K562 (cell line): ENCODE measurements around the gene GPR89A. TPM values are rescaled to one million over a fixed set of nuclear protein-coding genes. Genes with fewer than 3 reads are reported as not detected.
"Not testable (repeated sequence)": the region's sequence is repeated elsewhere in the genome, so short reads cannot be mapped to it uniquely, and the experiment has no call there.

ENCODE experiments used
- ATAC-seq: fragments of 200-7000 bp; cut with Tn5 transposase; 3 replicates; pipeline ENCODE4 v1.9.1; 2020; ENCODE audit warnings: moderate library complexity
- BruUV-seq: library from RNA; stranded (reverse); fragments of 400-500 nt; replicated peaks from 2 replicates; lab custom pipeline; 2021; lab: Mats Ljungman, UMichigan
- CTCF ChIA-PET: fragments of 300-600 bp; formaldehyde crosslinking; extraction: SDS; loops from one replicate; lab custom pipeline; 2021; ENCODE audit warnings: low intra/inter-chr PET ratio; lab: Yijun Ruan, JAX
- POLR2A ChIA-PET: fragments of 300-600, 350-650 bp; sonication (Branson Sonifier 250); formaldehyde crosslinking; extraction: SDS; loops from one replicate; lab custom pipeline; 2021; ENCODE audit warnings: antibody characterized with exemption, inconsistent platforms; lab: Yijun Ruan, JAX
- DNase-seq, 4 experiments: peaks; one replicate each; pipeline versions ENCODE4 v3.0.0 to v3.0.0-alpha.2; 2011 to 2018; ENCODE audit warnings: low spot score in 3 of 4, mixed read lengths in 3 of 4; ENCODE audit errors: extremely low read depth in 1 of 4
- FAIRE-seq: peaks from 2 replicates; lab custom pipeline; 2011; peaks lifted over from hg19 to GRCh38; lab: Jason Lieb, UNC
- H2AFZ ChIP-seq: 2 replicates; pipeline ENCODE4 v1.6.0; 2011; ENCODE audit warnings: low read depth, low read length, control low read depth, inconsistent platforms
- H3K27ac ChIP-seq: fragments of 200-600 bp; 3 replicates; pipeline ENCODE4 v1.8.0; 2011; ENCODE audit warnings: low read depth, mild to moderate bottlenecking, control low read depth, inconsistent platforms, low read length, moderate library complexity, mixed read lengths; ENCODE audit errors: extremely low read depth
- H3K27me3 ChIP-seq, 2 experiments: fragments of 300-600 bp in 1 of 2; 2 replicates in 1 of 2; 3 replicates in 1 of 2; pipeline versions ENCODE4 v1.6.0 to v1.8.0; 2011; ENCODE audit warnings: inconsistent platforms in 2 of 2, low read length in 2 of 2, mild to moderate bottlenecking in 1 of 2, mixed read lengths in 1 of 2, moderate library complexity in 1 of 2; ENCODE audit not compliant: control insufficient read depth in 2 of 2, insufficient read depth in 2 of 2
- H3K36me3 ChIP-seq: fragments of 300-600 bp; 3 replicates; pipeline ENCODE4 v1.8.0; 2011; ENCODE audit warnings: mild to moderate bottlenecking, low read length, inconsistent platforms; ENCODE audit not compliant: control insufficient read depth, insufficient read depth
- H3K4me1 ChIP-seq, 2 experiments: fragments of 200-600 bp in 1 of 2; replicated peaks in 1 of 2; 2 replicates in 1 of 2; 3 replicates in 1 of 2; pipeline versions ENCODE4 v1.5.1 to v1.8.0; 2011; ENCODE audit warnings: inconsistent platforms in 2 of 2, low read length in 2 of 2, mild to moderate bottlenecking in 1 of 2, mixed read lengths in 1 of 2, moderate library complexity in 1 of 2; ENCODE audit not compliant: control insufficient read depth in 2 of 2, insufficient read depth in 2 of 2
- H3K4me2 ChIP-seq: 2 replicates; pipeline ENCODE4 v1.6.1; 2011; ENCODE audit warnings: low read length, control low read depth, inconsistent platforms, mixed read lengths; ENCODE audit not compliant: insufficient read depth
- H3K4me3 ChIP-seq: fragments of 200-600 bp; sonication (generic), shearing (Covaris generic); 2 replicates; pipeline ENCODE4 v1.5.1; 2016; ENCODE audit warnings: control low read depth, inconsistent platforms
- H3K79me2 ChIP-seq: fragments of 200-600 bp; 3 replicates; pipeline ENCODE4 v1.8.0; 2011; ENCODE audit warnings: low read length, inconsistent platforms; ENCODE audit not compliant: control insufficient read depth, insufficient read depth
- H3K9ac ChIP-seq, 2 experiments: 2 replicates each; pipeline versions ENCODE4 v1.6.0 to v1.6.1; 2011; ENCODE audit warnings: low read depth in 2 of 2, low read length in 2 of 2, control low read depth in 1 of 2, inconsistent platforms in 1 of 2, mild to moderate bottlenecking in 1 of 2, mixed read lengths in 1 of 2; ENCODE audit not compliant: insufficient read depth in 1 of 2
- H3K9me1 ChIP-seq: one replicate; pipeline ENCODE4 v1.6.0; 2011; ENCODE audit warnings: inconsistent platforms, mild to moderate bottlenecking, low read length, moderate library complexity; ENCODE audit not compliant: control insufficient read depth, insufficient read depth
- H3K9me3 ChIP-seq: replicated peaks from 2 replicates; pipeline ENCODE4 v1.5.1; 2011; ENCODE audit warnings: low read depth, low read length, inconsistent platforms; ENCODE audit not compliant: control insufficient read depth, insufficient read depth
- H4K20me1 ChIP-seq: replicated peaks from 2 replicates; pipeline ENCODE4 v1.6.1; 2011; ENCODE audit warnings: low read length, inconsistent platforms, mixed read lengths; ENCODE audit not compliant: control insufficient read depth, insufficient read depth
- NFIC ChIP-seq: fragments of 450-650 bp; IDR thresholded peaks from 2 replicates; pipeline ENCODE4 v1.6.1; 2017; ENCODE audit warnings: mild to moderate bottlenecking, inconsistent platforms
- WGBS: fragments of 100-300 bp; shearing (Covaris generic); methylation state at CpG from one replicate; pipeline ENCODE4 v1.1.6; 2016; ENCODE audit warnings: low coverage, mixed read lengths; ENCODE audit not compliant: insufficient coverage; ENCODE audit errors: missing lambda C conversion rate; 5-methylcytosine and 5-hydroxymethylcytosine counted together
- in situ Hi-C: fragments of 300-500 bp; cut with MboI; formaldehyde crosslinking; loops from 4 replicates; pipeline ENCODE4 v1.15.0; 2018; ENCODE audit warnings: inconsistent platforms, mixed read lengths
- intact Hi-C: fragments of 100-400 bp; cut with micrococcal nuclease; formaldehyde crosslinking; loops from 2 replicates; pipeline ENCODE4 v1.14.2; 2022
- polyA plus RNA-seq, 8 experiments: library from polyadenylated mRNA; depleted of rRNA in 4 of 8; stranded (reverse) in 5 of 8; unstranded in 3 of 8; fragments of >200 nt; fragmentation: Nextera tagmentation in 2 of 8; fragmentation: Illumina TruSeq in 1 of 8; extraction: Ambion mirVana in 2 of 8; extraction: Trizol in 1 of 8; gene quantifications; 2 replicates each; pipeline versions ENCODE4 v1.2.1 to v1.2.3, GENCODE V29; 2011 to 2014; ENCODE audit warnings: inconsistent platforms in 1 of 8, missing spikeins in 1 of 8
- total RNA-seq, 7 experiments: library from RNA; depleted of rRNA in 6 of 7; stranded (reverse); fragments of >200 nt in 6 of 7; fragmentation: Illumina TruSeq in 2 of 7; extraction: Trizol in 2 of 7; gene quantifications; 2 replicates each; pipeline versions ENCODE4 v1.2.1 to v1.2.3, GENCODE V29; 2011 to 2021; ENCODE audit warnings: low replicate concordance in 1 of 7

The GPR89A gene
- total and polyA plus RNA-seq, 9 of the 15 experiments (the other 6 are each of a cell fraction or from before 2014, with no cell fraction given) = 23.0 to 63.4 (median 37.4) TPM

DNA sequence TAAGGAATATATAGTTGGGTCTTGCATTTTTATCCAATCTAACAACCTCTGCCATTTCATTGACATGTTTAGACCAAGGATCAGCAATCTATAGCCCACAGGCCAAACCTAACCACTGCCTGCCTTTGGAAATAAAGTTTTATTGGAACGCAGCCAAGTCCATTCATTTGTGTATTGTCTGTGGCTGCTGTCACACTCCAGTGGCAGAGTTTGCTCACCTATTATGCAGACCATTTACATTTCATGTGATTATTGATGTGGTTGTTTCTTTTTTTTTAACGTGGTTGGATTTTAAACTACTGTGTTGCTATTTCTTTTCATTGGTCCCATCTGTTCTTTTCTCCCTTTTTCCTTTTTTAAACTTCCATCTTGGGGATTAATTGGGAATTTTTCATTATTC lies 54.7 kb downstream of the GPR89A start:
- H4K20me1 ChIP-seq, H3K4me2 ChIP-seq, CTCF ChIA-PET, FAIRE-seq, BruUV-seq, H2AFZ ChIP-seq, H3K27me3 ChIP-seq, H3K9ac ChIP-seq, H3K9me1 ChIP-seq, H3K4me3 ChIP-seq, H3K27ac ChIP-seq, H3K36me3 ChIP-seq, in situ Hi-C loops, POLR2A ChIA-PET, H3K79me2 ChIP-seq, ATAC-seq, H3K9me3 ChIP-seq, H3K4me1 ChIP-seq, intact Hi-C loops: not testable (repeated sequence)
- 85% methylated on average over 2 of the region's 2 CpGs for WGBS
- DNase-seq = peak in 1 of 4 experiments; percentile 3
- TF ChIP-seq NFIC = peak; percentile 76

DNA sequence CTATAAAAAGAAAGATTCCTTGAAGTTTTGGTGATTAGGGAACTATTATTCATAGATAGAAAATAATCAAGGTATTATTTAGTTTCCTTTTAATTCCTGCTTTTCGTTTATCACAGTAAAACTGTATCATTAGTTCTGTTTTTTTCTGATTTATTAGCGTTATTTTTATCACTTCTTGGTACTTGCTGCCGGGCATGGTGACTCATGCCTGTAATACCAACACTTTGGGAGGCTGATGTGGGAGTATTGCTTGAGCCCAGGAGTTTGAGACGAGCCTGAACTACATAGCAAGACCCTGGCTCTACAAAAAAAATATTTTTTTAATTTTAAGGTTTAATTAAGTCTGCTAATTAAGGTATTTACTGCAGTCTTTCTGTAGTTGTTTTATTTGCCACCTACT lies 57.2 kb downstream of the GPR89A start:
- H3K4me3 ChIP-seq, intact Hi-C loops, H3K9me3 ChIP-seq, H4K20me1 ChIP-seq, H3K27me3 ChIP-seq, H3K9me1 ChIP-seq, BruUV-seq, POLR2A ChIA-PET, H3K4me1 ChIP-seq, H3K36me3 ChIP-seq, DNase-seq, FAIRE-seq, H3K27ac ChIP-seq, H3K79me2 ChIP-seq, in situ Hi-C loops, H3K4me2 ChIP-seq, H3K9ac ChIP-seq, H2AFZ ChIP-seq, ATAC-seq, CTCF ChIA-PET: not testable (repeated sequence)
- WGBS = 12% methylated on average over 4 of the region's 4 CpGs
